B cell (primary cell): ENCODE measurements around the gene RRBP1. TPM values are rescaled to one million over a fixed set of nuclear protein-coding genes. Genes with fewer than 3 reads are reported as not detected.

ENCODE experiments used
- ATAC-seq: fragments of 200-7000 bp; cut with Tn5 transposase; one replicate; pipeline ENCODE4 v1.10.0; 2021; ENCODE audit warnings: low read depth, mild to moderate bottlenecking, moderate number of reproducible peaks, moderate library complexity
- CTCF ChIA-PET: fragments of 350-600 bp; sonication (Branson Sonifier 250); formaldehyde crosslinking; loops from one replicate; lab custom pipeline; 2021; ENCODE audit warnings: antibody characterized with exemption, inconsistent platforms; lab: Charles Lee
- POLR2A ChIA-PET: fragments of 350-600 bp; sonication (Branson Sonifier 250); formaldehyde crosslinking; loops from one replicate; lab custom pipeline; 2021; ENCODE audit warnings: antibody characterized with exemption; lab: Charles Lee
- DNase-seq: peaks from one replicate; pipeline ENCODE4 v3.0.0; 2013
- H2AFZ ChIP-seq: 2 replicates; pipeline ENCODE4 v1.6.1; 2012; ENCODE audit warnings: mild to moderate bottlenecking, low read depth, low read length; ENCODE audit not compliant: insufficient read depth, poor library complexity, severe bottlenecking
- H3K27ac ChIP-seq, 2 donors: 1 replicate in 1 of 2; 2 replicates in 1 of 2; pipeline ENCODE4 v1.5.1; 2012 to 2013; ENCODE audit warnings: low read length in 2 of 2, mild to moderate bottlenecking in 2 of 2, moderate library complexity in 1 of 2
- H3K27me3 ChIP-seq, 4 experiments: fragments of 200-600 bp in 1 of 4; sonication (generic) in 1 of 4; replicated peaks in 1 of 4; 1 replicate in 2 of 4; 2 replicates in 2 of 4; pipeline versions ENCODE4 v1.6.1 to v1.7.0; 2013 to 2016; ENCODE audit warnings: low read length in 3 of 4, mild to moderate bottlenecking in 2 of 4, mixed read lengths in 1 of 4, moderate library complexity in 1 of 4; ENCODE audit not compliant: insufficient read depth in 4 of 4, control insufficient read depth in 3 of 4; ENCODE audit errors: control extremely low read depth in 1 of 4
- H3K36me3 ChIP-seq, 2 experiments: replicated peaks in 1 of 2; 1 replicate in 1 of 2; 2 replicates in 1 of 2; pipeline versions ENCODE4 v1.6.1 to v1.7.1; 2013; ENCODE audit warnings: low read length in 1 of 2; ENCODE audit not compliant: insufficient read depth in 2 of 2, control insufficient read depth in 1 of 2; ENCODE audit errors: control extremely low read depth in 1 of 2, extremely low read depth in 1 of 2
- H3K4me1 ChIP-seq, 2 donors: fragments of 200-600 bp in 1 of 2; sonication (generic) in 1 of 2; 1 replicate in 1 of 2; 2 replicates in 1 of 2; pipeline versions ENCODE4 v1.5.1 to v1.6.1; 2013 to 2017; ENCODE audit warnings: low read length in 2 of 2; ENCODE audit not compliant: control insufficient read depth in 2 of 2, insufficient read depth in 2 of 2
- H3K4me2 ChIP-seq: replicated peaks from 2 replicates; pipeline ENCODE3; 2012; ENCODE audit warnings: mild to moderate bottlenecking, low read depth, low read length; ENCODE audit not compliant: poor library complexity, severe bottlenecking
- H3K4me3 ChIP-seq, 5 experiments: fragments of 200-600 bp in 1 of 5; sonication (generic) in 1 of 5; 1 replicate in 3 of 5; 2 replicates in 2 of 5; pipeline versions ENCODE4 v1.5.1 to v1.7.0; 2011 to 2016; ENCODE audit warnings: low read length in 4 of 5, mild to moderate bottlenecking in 4 of 5, low read depth in 2 of 5, control low read depth in 1 of 5, moderate library complexity in 1 of 5; ENCODE audit not compliant: insufficient read depth in 1 of 5; ENCODE audit errors: control extremely low read depth in 1 of 5, extremely low read depth in 1 of 5
- H3K79me2 ChIP-seq: fragments of 200-600 bp; sonication (generic); one replicate; pipeline ENCODE4 v1.6.0; 2016; ENCODE audit warnings: low read length; ENCODE audit not compliant: control insufficient read depth, insufficient read depth
- H3K9ac ChIP-seq: fragments of 200-600 bp; sonication (generic); 2 replicates; pipeline ENCODE4 v1.6.1; 2017; ENCODE audit warnings: mild to moderate bottlenecking, low read length, moderate library complexity
- H3K9me3 ChIP-seq, 3 donors: one replicate each; pipeline versions ENCODE4 v1.6.1 to v1.7.1; 2013; ENCODE audit warnings: low read length in 2 of 3; ENCODE audit not compliant: control insufficient read depth in 2 of 3, insufficient read depth in 1 of 3; ENCODE audit errors: control extremely low read depth in 1 of 3
- H4K20me1 ChIP-seq: 2 replicates; pipeline ENCODE4 v1.6.0; 2012; ENCODE audit warnings: mild to moderate bottlenecking, low read length; ENCODE audit not compliant: insufficient read depth, control insufficient read depth, poor library complexity, severe bottlenecking
- H3K27ac Mint-ChIP-seq: one replicate; pipeline ENCODE4 v1.8.0; 2021; ENCODE audit warnings: mixed read lengths
- H3K27me3 Mint-ChIP-seq: one replicate; pipeline ENCODE4 v1.8.0; 2021; ENCODE audit warnings: mixed read lengths
- H3K4me1 Mint-ChIP-seq: one replicate; pipeline ENCODE4 v1.8.0; 2021; ENCODE audit warnings: mixed read lengths
- H3K4me3 Mint-ChIP-seq: one replicate; pipeline ENCODE4 v1.8.0; 2021; ENCODE audit warnings: mixed read lengths
- H3K9me3 Mint-ChIP-seq: one replicate; pipeline ENCODE4 v1.8.0; 2022; ENCODE audit warnings: mixed read lengths; ENCODE audit not compliant: insufficient read depth
- EZH2 ChIP-seq: IDR thresholded peaks from 2 replicates; pipeline ENCODE4 v1.6.1; 2012; ENCODE audit warnings: borderline replicate concordance, low read depth, mild to moderate bottlenecking, moderate library complexity, low read length; ENCODE audit not compliant: insufficient read depth, poor library complexity, severe bottlenecking
- WGBS: methylation state at CpG from one replicate; pipeline ENCODE4 v1.1.5; 2013; ENCODE audit warnings: missing lambda C conversion rate; ENCODE audit not compliant: insufficient coverage; 5-methylcytosine and 5-hydroxymethylcytosine counted together
- intact Hi-C: fragments of 100-400 bp; cut with micrococcal nuclease; formaldehyde crosslinking; loops from one replicate; pipeline ENCODE4 v1.10.0; 2022
- polyA plus RNA-seq: library from polyadenylated mRNA; depleted of rRNA; stranded (reverse); fragments of >200 nt; gene quantifications from 2 replicates; pipeline ENCODE4 v1.2.3, GENCODE V29; 2012
- total RNA-seq, 2 donors: library from RNA; stranded (reverse); fragments of 120-200 nt in 1 of 2; gene quantifications; 1 replicate in 1 of 2; 2 replicates in 1 of 2; pipeline versions ENCODE4 v1.2.3 to v1.2.4, GENCODE V29; 2013 to 2022
- TF ChIP-seq, protein P1 (sequence below): fragments of 200-600 bp; IDR thresholded peaks from one replicate; pipeline ENCODE4 v1.8.0; 2022; ENCODE audit warnings: antibody characterized with exemption, mild to moderate bottlenecking

RRBP1 gene
- total and polyA plus RNA-seq, 2 donors (not counting 1 experiment from before 2014, with no cell fraction given), result 10.9 to 27.5 TPM

DNA sequence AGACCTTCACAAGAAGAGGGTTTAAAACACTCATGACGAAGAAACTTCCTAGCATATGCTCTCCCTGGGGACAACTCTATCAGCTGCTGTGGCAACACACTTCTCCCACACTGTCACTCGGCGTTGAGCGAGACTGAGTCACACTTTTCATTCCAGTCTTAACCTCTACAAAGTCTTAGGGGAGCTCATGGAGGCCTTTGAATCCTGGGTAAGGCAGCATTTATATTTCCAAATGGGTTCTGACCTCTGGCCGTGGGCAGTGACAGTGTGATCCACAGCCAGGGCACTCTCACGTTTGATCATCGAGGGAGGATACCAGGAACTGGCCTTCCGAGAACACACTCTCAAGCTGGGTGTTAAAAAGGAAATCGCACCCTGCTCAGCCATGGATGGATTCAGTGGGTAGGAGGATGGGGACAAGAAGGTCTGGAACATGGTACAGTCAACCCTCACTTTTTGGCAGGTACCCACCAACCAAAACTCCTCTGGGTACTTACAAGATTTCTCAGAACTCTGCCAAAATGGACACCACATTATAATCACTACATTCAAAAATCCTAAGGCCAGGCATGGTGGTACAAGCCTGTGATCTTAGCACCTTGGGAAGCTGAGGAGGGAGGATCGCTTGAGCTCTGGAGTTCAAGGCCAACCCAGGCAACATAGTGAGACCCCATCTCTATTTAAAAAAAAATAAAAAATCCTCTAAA, 19.6 kb downstream of the RRBP1 start:
- Mint-ChIP-seq H3K27me3 (no peaks in the 10 kb centered on the region), H3K4me1 (peaks cover 24% of the 10 kb centered on the region), H3K27ac (peak overlapping the region; percentile 56), H3K9me3 (no peaks in the 10 kb centered on the region), H3K4me3 (peak overlapping the region; percentile 29)
- ATAC-seq (peak; percentile 73), DNase-seq (peak; percentile 26)
- no peaks in the 10 kb centered on the region for H4K20me1 ChIP-seq
- peaks cover 10 to 13% of the 10 kb centered on the region in 2 donors for H3K4me1 ChIP-seq
- intact Hi-C loops, result no loop called here
- TF ChIP-seq, protein P1, sequence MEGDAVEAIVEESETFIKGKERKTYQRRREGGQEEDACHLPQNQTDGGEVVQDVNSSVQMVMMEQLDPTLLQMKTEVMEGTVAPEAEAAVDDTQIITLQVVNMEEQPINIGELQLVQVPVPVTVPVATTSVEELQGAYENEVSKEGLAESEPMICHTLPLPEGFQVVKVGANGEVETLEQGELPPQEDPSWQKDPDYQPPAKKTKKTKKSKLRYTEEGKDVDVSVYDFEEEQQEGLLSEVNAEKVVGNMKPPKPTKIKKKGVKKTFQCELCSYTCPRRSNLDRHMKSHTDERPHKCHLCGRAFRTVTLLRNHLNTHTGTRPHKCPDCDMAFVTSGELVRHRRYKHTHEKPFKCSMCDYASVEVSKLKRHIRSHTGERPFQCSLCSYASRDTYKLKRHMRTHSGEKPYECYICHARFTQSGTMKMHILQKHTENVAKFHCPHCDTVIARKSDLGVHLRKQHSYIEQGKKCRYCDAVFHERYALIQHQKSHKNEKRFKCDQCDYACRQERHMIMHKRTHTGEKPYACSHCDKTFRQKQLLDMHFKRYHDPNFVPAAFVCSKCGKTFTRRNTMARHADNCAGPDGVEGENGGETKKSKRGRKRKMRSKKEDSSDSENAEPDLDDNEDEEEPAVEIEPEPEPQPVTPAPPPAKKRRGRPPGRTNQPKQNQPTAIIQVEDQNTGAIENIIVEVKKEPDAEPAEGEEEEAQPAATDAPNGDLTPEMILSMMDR, result no peak
- TF ChIP-seq EZH2, result no peak
- H3K9me3 ChIP-seq, result peaks cover 0 to 11% (median 0%) of the 10 kb centered on the region in 3 donors
- no peak overlapping the region for H2AFZ ChIP-seq
- H3K36me3 ChIP-seq, result peaks cover 0 to 11% of the 10 kb centered on the region in 2 experiments
- 29% methylated on average over 6 of the region's 10 CpGs for WGBS
- CTCF ChIA-PET, result interaction anchor here (0.7 kb wide), 1 partner anchor 235 kb away, joined by 4 read pairs; no protein-coding TSS in a partner anchor
- H3K9ac ChIP-seq, result no peak overlapping the region
- H3K79me2 ChIP-seq, result peaks cover 27% of the 10 kb centered on the region
- no peak overlapping the region for H3K27ac ChIP-seq
- H3K4me3 ChIP-seq, result no peak overlapping the region
- no peak overlapping the region for H3K4me2 ChIP-seq
- POLR2A ChIA-PET, result no interaction called here
- no peaks in the 10 kb centered on the region for H3K27me3 ChIP-seq

GRCh38 chr20:17661121-17661744, 20.8 kb downstream of the RRBP1 start:
- TF ChIP-seq EZH2, result no peak
- TF ChIP-seq, protein P1, result no peak
- 100% methylated on average over 3 of the region's 5 CpGs for WGBS
- no peaks in the 10 kb centered on the region for H4K20me1 ChIP-seq
- H3K27ac ChIP-seq, result no peak overlapping the region
- H3K9ac ChIP-seq, result no peak overlapping the region
- H3K4me2 ChIP-seq, result no peak overlapping the region
- POLR2A ChIA-PET, result no interaction called here
- H3K27me3 ChIP-seq, result no peaks in the 10 kb centered on the region
- DNase-seq (no peak), ATAC-seq (no peak)
- peaks cover 0 to 11% (median 0%) of the 10 kb centered on the region in 3 donors for H3K9me3 ChIP-seq
- peaks cover 27% of the 10 kb centered on the region for H3K79me2 ChIP-seq
- H3K4me1 ChIP-seq, result peaks cover 10 to 13% of the 10 kb centered on the region in 2 donors
- H3K27me3 Mint-ChIP-seq, result no peaks in the 10 kb centered on the region
- H3K4me3 Mint-ChIP-seq, result no peak overlapping the region
- H3K36me3 ChIP-seq, result peaks cover 0 to 11% of the 10 kb centered on the region in 2 experiments
- H3K9me3 Mint-ChIP-seq, result no peaks in the 10 kb centered on the region
- peaks cover 24% of the 10 kb centered on the region for H3K4me1 Mint-ChIP-seq
- intact Hi-C loops, result no loop called here
- CTCF ChIA-PET, result no interaction called here
- no peak overlapping the region for H2AFZ ChIP-seq
- no peak overlapping the region for H3K4me3 ChIP-seq
- H3K27ac Mint-ChIP-seq, result no peak overlapping the region
